Measurements from ENCODE around the gene BBS9.

DNA sequence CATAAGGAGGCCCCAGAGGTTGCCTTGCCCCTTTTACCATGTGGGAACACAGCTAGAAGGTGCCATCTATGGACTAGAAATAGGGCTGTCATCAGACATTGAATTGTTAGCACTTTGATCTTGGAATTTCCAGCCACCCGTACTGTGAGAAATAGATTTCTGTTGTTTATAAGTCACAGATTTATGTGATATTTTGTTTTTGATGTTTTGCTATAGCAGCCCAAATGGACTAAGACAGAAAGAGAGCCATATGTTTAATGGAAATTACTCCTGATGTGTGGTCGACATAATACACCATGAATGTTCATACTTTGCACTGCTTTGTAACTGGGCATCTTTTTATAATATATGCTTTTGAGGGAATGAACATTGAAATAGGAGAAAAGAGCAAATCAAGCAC lies 302.2 kb downstream of the BBS9 start:
- TF ChIP-seq, protein P1, sequence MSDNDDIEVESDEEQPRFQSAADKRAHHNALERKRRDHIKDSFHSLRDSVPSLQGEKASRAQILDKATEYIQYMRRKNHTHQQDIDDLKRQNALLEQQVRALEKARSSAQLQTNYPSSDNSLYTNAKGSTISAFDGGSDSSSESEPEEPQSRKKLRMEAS (CRISPR knock-in tag; IDR thresholded peaks at IDR 0.05) = no peak
- no peak for TF ChIP-seq SP1 (CRISPR knock-in tag; IDR thresholded peaks at IDR 0.05)
- TF ChIP-seq MTA1 (IDR thresholded peaks at IDR 0.05; ENCODE audit: borderline replicate concordance) = no peak
- TF ChIP-seq ZNF146 (CRISPR knock-in tag; IDR thresholded peaks at IDR 0.05; ENCODE audit: unreplicated experiment) = no peak
- no peak for TF ChIP-seq BCLAF1 (IDR thresholded peaks at IDR 0.05; ENCODE audit: borderline replicate concordance in 1 of 2, control insufficient read depth in 1 of 2, low read depth in 2 of 2, low read length in 1 of 2)
- TF ChIP-seq, protein P2, sequence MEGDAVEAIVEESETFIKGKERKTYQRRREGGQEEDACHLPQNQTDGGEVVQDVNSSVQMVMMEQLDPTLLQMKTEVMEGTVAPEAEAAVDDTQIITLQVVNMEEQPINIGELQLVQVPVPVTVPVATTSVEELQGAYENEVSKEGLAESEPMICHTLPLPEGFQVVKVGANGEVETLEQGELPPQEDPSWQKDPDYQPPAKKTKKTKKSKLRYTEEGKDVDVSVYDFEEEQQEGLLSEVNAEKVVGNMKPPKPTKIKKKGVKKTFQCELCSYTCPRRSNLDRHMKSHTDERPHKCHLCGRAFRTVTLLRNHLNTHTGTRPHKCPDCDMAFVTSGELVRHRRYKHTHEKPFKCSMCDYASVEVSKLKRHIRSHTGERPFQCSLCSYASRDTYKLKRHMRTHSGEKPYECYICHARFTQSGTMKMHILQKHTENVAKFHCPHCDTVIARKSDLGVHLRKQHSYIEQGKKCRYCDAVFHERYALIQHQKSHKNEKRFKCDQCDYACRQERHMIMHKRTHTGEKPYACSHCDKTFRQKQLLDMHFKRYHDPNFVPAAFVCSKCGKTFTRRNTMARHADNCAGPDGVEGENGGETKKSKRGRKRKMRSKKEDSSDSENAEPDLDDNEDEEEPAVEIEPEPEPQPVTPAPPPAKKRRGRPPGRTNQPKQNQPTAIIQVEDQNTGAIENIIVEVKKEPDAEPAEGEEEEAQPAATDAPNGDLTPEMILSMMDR (IDR thresholded peaks at IDR 0.05 in 2 of 3, conservative IDR thresholded peaks at IDR 0.05 in 1 of 3; ENCODE audit: insufficient read depth in 2 of 3, low read depth in 1 of 3, low read length in 3 of 3) = no peak
- no peak for TF ChIP-seq EZH2 (IDR thresholded peaks at IDR 0.05; ENCODE audit: borderline replicate concordance, low read depth, low read length)
- TF ChIP-seq, protein P3, sequence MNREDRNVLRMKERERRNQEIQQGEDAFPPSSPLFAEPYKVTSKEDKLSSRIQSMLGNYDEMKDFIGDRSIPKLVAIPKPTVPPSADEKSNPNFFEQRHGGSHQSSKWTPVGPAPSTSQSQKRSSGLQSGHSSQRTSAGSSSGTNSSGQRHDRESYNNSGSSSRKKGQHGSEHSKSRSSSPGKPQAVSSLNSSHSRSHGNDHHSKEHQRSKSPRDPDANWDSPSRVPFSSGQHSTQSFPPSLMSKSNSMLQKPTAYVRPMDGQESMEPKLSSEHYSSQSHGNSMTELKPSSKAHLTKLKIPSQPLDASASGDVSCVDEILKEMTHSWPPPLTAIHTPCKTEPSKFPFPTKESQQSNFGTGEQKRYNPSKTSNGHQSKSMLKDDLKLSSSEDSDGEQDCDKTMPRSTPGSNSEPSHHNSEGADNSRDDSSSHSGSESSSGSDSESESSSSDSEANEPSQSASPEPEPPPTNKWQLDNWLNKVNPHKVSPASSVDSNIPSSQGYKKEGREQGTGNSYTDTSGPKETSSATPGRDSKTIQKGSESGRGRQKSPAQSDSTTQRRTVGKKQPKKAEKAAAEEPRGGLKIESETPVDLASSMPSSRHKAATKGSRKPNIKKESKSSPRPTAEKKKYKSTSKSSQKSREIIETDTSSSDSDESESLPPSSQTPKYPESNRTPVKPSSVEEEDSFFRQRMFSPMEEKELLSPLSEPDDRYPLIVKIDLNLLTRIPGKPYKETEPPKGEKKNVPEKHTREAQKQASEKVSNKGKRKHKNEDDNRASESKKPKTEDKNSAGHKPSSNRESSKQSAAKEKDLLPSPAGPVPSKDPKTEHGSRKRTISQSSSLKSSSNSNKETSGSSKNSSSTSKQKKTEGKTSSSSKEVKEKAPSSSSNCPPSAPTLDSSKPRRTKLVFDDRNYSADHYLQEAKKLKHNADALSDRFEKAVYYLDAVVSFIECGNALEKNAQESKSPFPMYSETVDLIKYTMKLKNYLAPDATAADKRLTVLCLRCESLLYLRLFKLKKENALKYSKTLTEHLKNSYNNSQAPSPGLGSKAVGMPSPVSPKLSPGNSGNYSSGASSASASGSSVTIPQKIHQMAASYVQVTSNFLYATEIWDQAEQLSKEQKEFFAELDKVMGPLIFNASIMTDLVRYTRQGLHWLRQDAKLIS (CRISPR knock-in tag; IDR thresholded peaks at IDR 0.05) = no peak
- TF ChIP-seq POLR2A (conservative IDR thresholded peaks at IDR 0.05) = no peak
- no peak for TF ChIP-seq SRF (CRISPR knock-in tag; IDR thresholded peaks at IDR 0.05)
- no peak for TF ChIP-seq RBM17 (IDR thresholded peaks at IDR 0.05; ENCODE audit: borderline replicate concordance, low read depth, low read length)
- TF ChIP-seq FOXJ3 (CRISPR knock-in tag; IDR thresholded peaks at IDR 0.05) = no peak
- no peak for TF ChIP-seq POLR2AphosphoS5 (IDR thresholded peaks at IDR 0.05; ENCODE audit: control insufficient read depth, insufficient read depth, low read depth, low read length)

Data from K562 (cell line).